GM10847 (cell line): ENCODE results near the gene SFMBT1.

Experiments used
- POLR2A ChIP-seq: IDR thresholded peaks from 2 replicates; pipeline ENCODE4 v1.6.1; 2011; ENCODE audit not compliant: insufficient read length; ENCODE audit errors: extremely low read depth

The SFMBT1 gene, protein sequence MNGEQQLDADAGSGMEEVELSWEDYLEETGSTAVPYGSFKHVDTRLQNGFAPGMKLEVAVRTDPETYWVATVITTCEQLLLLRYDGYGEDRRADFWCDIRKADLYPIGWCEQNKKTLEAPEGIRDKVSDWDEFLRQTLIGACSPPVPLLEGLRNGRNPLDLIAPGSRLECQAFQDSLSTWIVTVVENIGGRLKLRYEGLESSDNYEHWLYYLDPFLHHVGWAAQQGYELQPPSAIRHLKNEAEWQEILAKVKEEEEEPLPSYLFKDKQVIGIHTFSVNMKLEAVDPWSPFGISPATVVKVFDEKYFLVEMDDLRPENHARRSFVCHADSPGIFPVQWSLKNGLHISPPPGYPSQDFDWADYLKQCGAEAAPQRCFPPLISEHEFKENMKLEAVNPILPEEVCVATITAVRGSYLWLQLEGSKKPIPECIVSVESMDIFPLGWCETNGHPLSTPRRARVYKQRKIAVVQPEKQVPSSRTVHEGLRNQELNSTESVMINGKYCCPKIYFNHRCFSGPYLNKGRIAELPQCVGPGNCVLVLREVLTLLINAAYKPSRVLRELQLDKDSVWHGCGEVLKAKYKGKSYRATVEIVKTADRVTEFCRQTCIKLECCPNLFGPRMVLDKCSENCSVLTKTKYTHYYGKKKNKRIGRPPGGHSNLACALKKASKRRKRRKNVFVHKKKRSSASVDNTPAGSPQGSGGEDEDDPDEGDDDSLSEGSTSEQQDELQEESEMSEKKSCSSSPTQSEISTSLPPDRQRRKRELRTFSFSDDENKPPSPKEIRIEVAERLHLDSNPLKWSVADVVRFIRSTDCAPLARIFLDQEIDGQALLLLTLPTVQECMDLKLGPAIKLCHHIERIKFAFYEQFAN

GRCh38 chr3:53045518-53046170 lies at the start of gene SFMBT1:
Gene SFMBT1 (minus strand): TSS chr3:53046073. CDS start chr3:52969128, 76,945 bp downstream.
- peak; percentile 24 for TF ChIP-seq POLR2A

- no peak for TF ChIP-seq POLR2A
Observed at GRCh38 chr3:53092942-53093341, 47.1 kb upstream of the SFMBT1 start.

- TF ChIP-seq POLR2A = no peak
Observed at GRCh38 chr3:53092216-53092615, 46.3 kb upstream of the SFMBT1 start.

DNA sequence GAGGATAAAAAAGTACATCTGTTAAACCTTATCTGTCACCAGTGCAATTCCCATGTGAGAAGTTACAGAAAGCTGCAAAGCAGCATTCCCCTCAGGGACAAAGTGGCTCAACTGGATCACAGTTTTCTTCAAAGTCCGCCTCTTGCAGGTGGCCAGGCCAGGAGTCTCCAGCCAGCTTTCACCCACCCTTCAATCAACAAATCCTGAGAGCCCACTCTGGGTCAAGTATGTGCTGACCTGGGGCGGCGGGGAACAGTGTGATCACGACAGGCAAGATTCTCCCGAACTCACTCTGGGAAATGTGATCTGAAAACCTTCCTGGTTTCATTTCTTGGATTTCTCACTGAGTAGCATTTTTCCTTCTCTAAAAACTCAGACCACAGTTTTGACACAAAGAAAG lies 45.1 kb upstream of the SFMBT1 start:
- TF ChIP-seq POLR2A = no peak

- no peak for TF ChIP-seq POLR2A
Observed at GRCh38 chr3:53089511-53089910, 43.6 kb upstream of the SFMBT1 start.

GRCh38 chr3:53085476-53085875 lies 39.6 kb upstream of the SFMBT1 start:
- no peak for TF ChIP-seq POLR2A

- no peak for TF ChIP-seq POLR2A
Observed at GRCh38 chr3:53084310-53085001, 38.6 kb upstream of the SFMBT1 start.

- no peak for TF ChIP-seq POLR2A
Observed at GRCh38 chr3:53083949-53084309, 38.1 kb upstream of the SFMBT1 start.

GRCh38 chr3:53083521-53083920 lies 37.6 kb upstream of the SFMBT1 start:
- TF ChIP-seq POLR2A = no peak

DNA sequence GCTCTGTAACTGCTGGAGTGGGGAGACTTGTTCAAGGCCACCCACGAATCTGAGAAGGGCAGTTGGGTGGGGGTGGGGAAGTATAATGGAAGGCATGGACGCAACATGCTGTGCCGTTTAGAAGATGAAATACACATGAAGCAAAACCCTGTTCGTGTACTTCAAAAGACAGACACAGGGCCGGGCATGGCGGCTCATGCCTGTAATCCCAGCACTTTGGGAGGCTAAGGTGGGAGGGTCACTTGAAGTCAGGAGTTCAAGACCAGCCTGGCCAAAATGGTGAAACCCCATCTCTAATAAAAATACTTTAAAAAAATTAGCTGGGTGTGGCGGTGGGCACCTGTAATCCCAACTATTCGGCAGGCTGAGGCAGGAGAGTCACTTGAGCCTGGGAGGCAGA lies 36.9 kb upstream of the SFMBT1 start:
- no peak for TF ChIP-seq POLR2A

DNA sequence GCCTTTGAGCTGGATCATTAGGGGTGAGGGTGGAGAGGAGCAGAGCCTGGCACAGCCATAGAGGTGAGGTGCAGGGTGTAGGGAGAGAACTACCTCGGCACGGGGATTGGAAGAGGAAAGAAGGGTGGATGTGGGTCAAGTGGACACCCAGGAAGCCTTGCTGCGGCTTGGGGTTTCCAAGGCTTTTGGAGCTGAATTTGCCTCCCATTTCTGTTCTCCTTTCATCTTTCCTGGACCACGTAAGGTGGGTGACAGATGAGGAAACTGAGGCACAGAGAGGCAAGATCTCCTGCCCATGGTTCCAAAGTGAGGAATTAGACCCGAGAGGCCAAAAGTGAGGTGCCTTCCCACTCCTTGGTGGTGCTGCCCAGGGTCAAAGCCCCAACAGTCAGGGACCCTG lies 35.4 kb upstream of the SFMBT1 start:
- no peak for TF ChIP-seq POLR2A

- no peak for TF ChIP-seq POLR2A
Observed at GRCh38 chr3:53080612-53081205, 34.8 kb upstream of the SFMBT1 start.

DNA sequence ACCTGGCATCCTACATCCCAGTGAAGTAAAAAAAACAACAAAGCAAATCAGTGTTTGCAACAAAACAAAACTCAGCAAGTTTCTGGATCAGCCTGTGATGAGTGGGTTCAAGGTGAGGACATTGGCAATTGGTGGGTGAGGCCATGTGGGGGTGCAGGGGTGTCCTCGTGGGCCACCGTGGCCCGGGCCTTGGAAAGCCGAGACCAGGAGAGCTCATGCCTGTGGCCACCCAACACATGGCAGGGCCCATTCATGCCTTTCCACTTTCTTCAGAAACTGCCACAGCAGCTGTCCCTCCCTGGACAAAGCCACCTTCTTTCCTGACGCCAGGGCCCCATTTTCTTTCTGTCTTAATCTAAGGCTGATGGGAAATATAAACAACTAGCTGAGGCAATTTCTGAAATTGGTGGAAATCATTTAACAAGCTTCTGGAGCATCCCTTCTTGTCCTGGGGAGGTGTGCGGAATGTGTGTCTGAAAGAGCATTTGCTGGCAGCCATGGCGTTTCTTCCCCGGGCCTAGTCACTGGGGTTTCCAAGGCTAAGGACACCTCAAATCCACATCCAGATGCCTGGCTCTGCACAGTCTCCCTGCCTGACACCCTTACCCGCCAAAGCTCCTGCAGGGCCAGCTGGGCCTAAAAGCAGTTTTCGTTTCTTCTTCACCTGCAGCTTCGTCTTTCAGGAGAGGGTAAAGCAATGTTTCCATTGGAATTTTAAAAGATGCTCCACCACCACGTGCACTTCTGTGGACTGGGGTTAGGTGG lies 34.1 kb upstream of the SFMBT1 start:
- TF ChIP-seq POLR2A = no peak

- TF ChIP-seq POLR2A = no peak
Observed at GRCh38 chr3:53079147-53079546, 33.3 kb upstream of the SFMBT1 start.
